Activated naive CD8-positive, alpha-beta T cell treated with anti-CD3 and anti-CD28 coated beads, Interleukin-2, amount 50 U/mL, for 24 hours (primary cell): ENCODE data around the gene CENPQ.

Source experiments
- ATAC-seq: fragments of 150-1000 bp; cut with Tn5 transposase; one replicate; pipeline ENCODE4 v1.10.0; 2021
- DNase-seq: peaks from one replicate; pipeline ENCODE4 v3.0.0; 2021
- H3K27ac Mint-ChIP-seq: one replicate; pipeline ENCODE4 v1.8.0; 2021; ENCODE audit warnings: mild to moderate bottlenecking, mixed read lengths
- H3K27me3 Mint-ChIP-seq: one replicate; pipeline ENCODE4 v1.8.0; 2021; ENCODE audit warnings: mixed read lengths
- H3K36me3 Mint-ChIP-seq: one replicate; pipeline ENCODE4 v1.8.0; 2021; ENCODE audit warnings: low read depth, mixed read lengths
- H3K4me1 Mint-ChIP-seq: one replicate; pipeline ENCODE4 v1.8.0; 2021; ENCODE audit warnings: mixed read lengths
- H3K4me3 Mint-ChIP-seq: one replicate; pipeline ENCODE4 v1.8.0; 2021; ENCODE audit warnings: mild to moderate bottlenecking, moderate library complexity, mixed read lengths
- H3K9me3 Mint-ChIP-seq: one replicate; pipeline ENCODE4 v1.8.0; 2021; ENCODE audit warnings: mixed read lengths

CENPQ gene

DNA sequence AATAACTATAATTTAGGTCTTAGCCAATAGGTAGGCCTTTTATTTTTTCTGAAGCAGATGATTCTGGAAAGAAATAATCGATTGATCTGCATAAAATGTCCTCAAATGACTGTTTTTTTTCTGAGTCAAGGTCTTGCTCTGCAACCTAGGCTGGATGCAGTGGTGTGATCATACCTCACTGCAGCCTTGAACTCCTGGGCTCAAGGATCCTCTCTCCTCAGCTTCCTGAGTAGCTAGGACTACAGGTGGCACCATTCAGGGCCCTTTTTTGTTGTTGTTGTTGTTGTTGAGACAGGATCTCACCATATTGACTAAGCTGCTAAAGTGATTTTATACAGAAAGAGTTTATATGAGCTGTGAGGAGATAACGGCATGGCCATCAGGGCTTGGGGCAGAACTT is 54.7 kb downstream of the CENPQ start:
- Mint-ChIP-seq H3K27me3 (peaks cover 11% of the 10 kb centered on the region), H3K4me1 (no peaks in the 10 kb centered on the region)
- ATAC-seq, result no peak

DNA sequence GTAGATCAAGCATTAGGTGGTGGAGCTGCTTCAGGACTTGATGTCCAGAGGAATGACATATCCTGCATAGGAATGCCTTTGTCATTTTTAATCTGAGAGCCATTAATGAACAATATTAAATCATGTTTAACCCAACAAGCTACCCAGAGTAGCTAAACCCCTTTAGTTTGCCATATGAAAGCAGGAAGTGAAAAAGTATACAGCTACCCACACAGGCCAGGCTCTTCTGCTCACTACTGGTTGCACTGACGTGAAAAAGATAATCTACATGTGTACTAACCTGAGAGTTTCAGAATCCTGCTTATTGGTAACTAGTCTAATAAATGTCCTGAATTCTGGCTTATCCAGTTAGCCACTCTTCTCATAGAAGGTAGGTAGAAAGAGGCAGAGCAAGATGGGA is 56.5 kb downstream of the CENPQ start:
- no peaks in the 10 kb centered on the region for H3K9me3 Mint-ChIP-seq
- peaks cover 2% of the 10 kb centered on the region for H3K27me3 Mint-ChIP-seq
- no peak overlapping the region for H3K27ac Mint-ChIP-seq
- no peak overlapping the region for H3K4me3 Mint-ChIP-seq
- H3K4me1 Mint-ChIP-seq, result no peaks in the 10 kb centered on the region
- DNase-seq, result no peak
- no peaks in the 10 kb centered on the region for H3K36me3 Mint-ChIP-seq
- no peak for ATAC-seq

More for the DNA sequence above, 54.7 kb downstream of the CENPQ start:
- Mint-ChIP-seq H3K9me3 (no peaks in the 10 kb centered on the region), H3K27ac (no peak overlapping the region), H3K36me3 (no peaks in the 10 kb centered on the region), H3K4me3 (no peak overlapping the region)
- no peak for DNase-seq

DNA sequence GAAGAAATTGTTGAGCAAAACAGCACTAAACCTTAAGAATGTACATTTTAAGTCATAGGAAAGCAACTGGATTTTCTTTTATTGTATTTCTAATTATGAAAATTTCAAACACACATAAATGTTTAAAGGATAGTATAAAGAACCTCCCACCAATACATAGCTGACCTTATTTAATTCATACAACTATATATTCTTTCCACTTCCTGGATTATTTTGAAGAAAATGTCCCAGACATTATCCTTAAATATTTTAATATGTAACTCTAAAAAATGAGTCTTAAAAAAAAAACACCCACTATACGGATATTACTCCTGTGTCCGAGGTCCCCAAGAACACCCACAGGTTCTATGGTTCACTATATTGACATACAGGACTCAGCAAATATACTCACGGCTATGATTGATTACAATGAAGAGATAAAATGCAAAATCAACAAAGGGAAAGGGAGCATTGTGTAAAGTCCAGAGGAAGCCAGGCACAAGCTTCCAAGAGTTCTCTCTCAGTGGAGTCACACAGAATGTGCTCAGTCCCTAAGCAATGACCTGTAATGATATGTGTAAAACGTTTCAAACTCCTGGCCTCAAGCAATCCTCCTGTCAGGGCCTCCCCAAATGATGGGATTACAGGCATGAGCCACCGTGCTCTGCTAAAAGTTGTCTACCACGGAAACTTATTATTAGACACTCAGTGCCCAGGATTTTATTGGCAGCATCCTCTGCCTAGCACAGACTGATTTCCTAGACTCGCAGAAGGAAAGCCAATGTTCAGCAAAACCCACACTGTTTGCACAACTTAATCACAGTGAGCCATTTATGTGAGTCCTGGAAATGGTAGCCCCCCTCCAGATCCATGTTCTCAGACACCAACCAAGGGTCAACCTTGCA is 59.8 kb downstream of the CENPQ start:
- H3K4me3 Mint-ChIP-seq, result no peak overlapping the region
- no peaks in the 10 kb centered on the region for H3K9me3 Mint-ChIP-seq
- no peaks in the 10 kb centered on the region for H3K36me3 Mint-ChIP-seq
- H3K4me1 Mint-ChIP-seq, result no peaks in the 10 kb centered on the region
- H3K27ac Mint-ChIP-seq, result no peak overlapping the region
- no peak for DNase-seq
- H3K27me3 Mint-ChIP-seq, result peaks cover 2% of the 10 kb centered on the region
- ATAC-seq, result no peak

DNA sequence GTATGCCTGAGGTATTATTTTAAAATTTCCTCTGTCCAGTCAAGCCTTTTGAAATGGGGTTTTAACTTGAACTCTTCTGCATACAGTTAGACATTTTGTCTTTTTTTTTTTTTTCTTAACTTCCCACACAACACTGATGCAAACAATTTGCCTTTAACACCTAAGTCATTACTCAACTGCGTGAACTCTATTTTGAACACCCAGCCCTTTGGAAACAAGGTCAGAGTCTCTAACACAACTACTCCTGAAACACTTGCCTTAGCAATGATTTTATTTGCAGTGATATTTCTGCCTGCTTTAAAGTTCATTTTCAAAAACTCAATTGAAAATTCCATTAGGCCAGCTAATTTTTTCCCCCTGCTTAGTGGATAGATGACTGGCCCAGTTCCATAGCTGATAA is 60.7 kb downstream of the CENPQ start:
- DNase-seq (no peak), ATAC-seq (no peak)
- H3K9me3 Mint-ChIP-seq, result no peaks in the 10 kb centered on the region
- no peak overlapping the region for H3K27ac Mint-ChIP-seq
- H3K4me3 Mint-ChIP-seq, result no peak overlapping the region
- peaks cover 2% of the 10 kb centered on the region for H3K27me3 Mint-ChIP-seq
- H3K4me1 Mint-ChIP-seq, result no peaks in the 10 kb centered on the region
- H3K36me3 Mint-ChIP-seq, result no peaks in the 10 kb centered on the region

DNA sequence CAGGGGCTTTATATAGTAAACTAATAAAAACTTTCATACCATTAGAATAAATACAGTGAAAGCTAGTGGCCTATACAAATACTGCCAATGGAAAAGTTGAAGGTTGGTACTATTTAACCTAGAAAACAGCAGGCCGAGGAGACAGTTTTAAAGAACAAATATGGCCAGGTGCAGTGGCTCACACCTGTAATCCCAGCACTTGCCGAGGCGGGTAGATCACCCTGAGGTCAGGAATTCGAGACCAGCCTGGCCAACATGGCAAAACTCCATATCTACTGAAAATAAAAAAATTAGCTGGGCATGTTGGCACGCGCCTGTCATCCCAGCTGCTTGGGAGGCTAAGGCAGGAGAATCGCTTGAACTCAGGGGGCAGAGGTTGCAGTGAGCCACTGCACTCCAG is 61.4 kb downstream of the CENPQ start:
- no peak overlapping the region for H3K27ac Mint-ChIP-seq
- ATAC-seq, result no peak
- H3K4me3 Mint-ChIP-seq, result no peak overlapping the region
- H3K27me3 Mint-ChIP-seq, result peaks cover 2% of the 10 kb centered on the region
- no peak for DNase-seq
- no peaks in the 10 kb centered on the region for H3K9me3 Mint-ChIP-seq
- H3K4me1 Mint-ChIP-seq, result no peaks in the 10 kb centered on the region
- H3K36me3 Mint-ChIP-seq, result no peaks in the 10 kb centered on the region

DNA sequence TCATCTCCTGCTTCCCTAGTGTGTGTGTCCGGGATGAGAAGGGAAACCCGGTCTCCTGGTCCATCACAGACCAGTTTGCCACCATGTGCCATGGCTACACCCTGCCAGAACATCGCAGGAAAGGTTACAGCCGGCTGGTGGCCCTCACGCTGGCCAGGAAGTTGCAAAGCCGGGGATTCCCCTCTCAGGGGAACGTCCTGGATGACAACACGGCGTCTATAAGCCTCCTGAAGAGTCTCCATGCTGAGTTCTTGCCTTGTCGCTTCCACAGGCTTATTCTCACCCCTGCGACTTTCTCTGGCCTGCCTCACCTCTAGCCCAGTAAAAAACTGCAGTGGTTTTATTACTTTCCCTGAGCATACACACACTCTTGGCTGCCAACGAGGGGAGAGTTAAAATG is 63.4 kb downstream of the CENPQ start:
- Mint-ChIP-seq H3K4me3 (no peak overlapping the region), H3K27me3 (peaks cover 2% of the 10 kb centered on the region), H3K27ac (no peak overlapping the region), H3K4me1 (no peaks in the 10 kb centered on the region), H3K9me3 (no peaks in the 10 kb centered on the region), H3K36me3 (no peaks in the 10 kb centered on the region)
- no peak for DNase-seq
- ATAC-seq, result no peak

DNA sequence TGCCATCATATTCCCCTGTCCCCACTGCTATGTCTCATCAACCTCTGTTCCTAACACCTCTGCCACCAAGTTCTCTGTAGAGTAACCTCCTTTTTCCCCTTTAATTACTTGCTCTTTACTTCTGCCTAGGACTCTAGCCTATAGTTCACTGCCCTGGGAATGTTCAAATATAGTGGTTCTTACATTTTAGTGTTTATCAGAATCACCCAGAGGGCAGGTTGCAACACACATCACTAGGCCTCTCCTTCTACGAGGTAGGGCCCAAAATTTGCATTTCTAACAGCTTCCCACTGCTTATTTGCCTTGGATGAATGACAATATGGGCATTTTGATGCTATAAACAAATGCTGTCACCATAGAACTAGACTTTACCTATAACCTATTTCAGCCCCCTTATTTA is 64.2 kb downstream of the CENPQ start:
- H3K27me3 Mint-ChIP-seq, result peaks cover 8% of the 10 kb centered on the region
- no peak overlapping the region for H3K4me3 Mint-ChIP-seq
- no peaks in the 10 kb centered on the region for H3K36me3 Mint-ChIP-seq
- DNase-seq (no peak), ATAC-seq (no peak)
- no peaks in the 10 kb centered on the region for H3K4me1 Mint-ChIP-seq
- no peaks in the 10 kb centered on the region for H3K9me3 Mint-ChIP-seq
- no peak overlapping the region for H3K27ac Mint-ChIP-seq

DNA sequence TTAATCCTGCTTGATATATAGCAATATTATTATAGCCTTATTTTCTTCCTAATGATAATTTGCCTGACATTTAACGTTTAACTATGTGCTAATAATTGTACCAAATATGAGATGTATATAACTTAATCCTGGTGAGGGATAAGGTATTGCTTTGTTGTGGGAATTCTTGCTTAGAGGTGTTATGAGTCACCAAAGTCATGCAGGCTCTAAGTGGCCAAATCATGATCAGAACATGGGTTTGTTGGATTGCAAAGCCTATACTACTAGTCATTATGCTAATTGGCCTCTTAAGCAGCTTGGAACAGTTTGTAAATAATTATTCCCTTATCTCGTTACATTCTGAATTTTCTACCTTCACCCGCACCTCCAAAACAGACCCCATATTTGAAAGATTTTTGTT is 65.4 kb downstream of the CENPQ start:
- Mint-ChIP-seq H3K36me3 (no peaks in the 10 kb centered on the region), H3K27ac (no peak overlapping the region), H3K9me3 (no peaks in the 10 kb centered on the region), H3K4me1 (no peaks in the 10 kb centered on the region), H3K4me3 (no peak overlapping the region), H3K27me3 (peaks cover 9% of the 10 kb centered on the region)
- no peak for ATAC-seq
- DNase-seq, result no peak

DNA sequence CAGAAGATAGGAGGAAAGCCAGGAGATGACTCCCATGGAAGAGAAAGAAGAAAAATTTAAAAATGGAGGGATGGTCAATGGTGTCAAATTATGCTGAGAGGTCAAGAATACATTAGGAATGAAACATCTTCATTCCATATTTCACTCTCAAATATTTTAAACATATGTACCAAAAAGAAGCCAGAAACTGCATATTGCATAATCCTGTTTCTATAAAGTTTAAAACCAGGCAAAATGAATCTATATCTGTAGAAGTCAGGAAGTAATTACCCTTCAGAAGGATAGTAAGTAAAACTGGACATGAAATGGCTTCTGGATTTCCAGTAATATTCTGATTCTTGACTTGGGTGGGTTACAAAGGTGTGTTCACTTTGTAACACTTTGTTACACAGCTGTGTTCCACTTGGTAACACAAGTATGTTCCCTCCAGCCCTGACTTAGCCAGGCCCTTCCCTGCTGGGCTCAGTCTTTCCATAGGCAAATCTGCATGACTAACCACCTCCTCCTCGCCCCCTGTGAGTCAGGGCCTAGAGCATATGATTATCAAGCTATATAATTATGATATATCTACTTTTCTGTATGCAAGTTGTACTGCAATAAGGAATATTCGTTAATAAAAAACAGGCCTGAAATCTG is 67.1 kb downstream of the CENPQ start:
- ATAC-seq (peak; percentile 66), DNase-seq (no peak)
- Mint-ChIP-seq H3K36me3 (no peaks in the 10 kb centered on the region), H3K27ac (no peak overlapping the region), H3K4me1 (no peaks in the 10 kb centered on the region), H3K9me3 (no peaks in the 10 kb centered on the region), H3K27me3 (peaks cover 9% of the 10 kb centered on the region), H3K4me3 (no peak overlapping the region)

DNA sequence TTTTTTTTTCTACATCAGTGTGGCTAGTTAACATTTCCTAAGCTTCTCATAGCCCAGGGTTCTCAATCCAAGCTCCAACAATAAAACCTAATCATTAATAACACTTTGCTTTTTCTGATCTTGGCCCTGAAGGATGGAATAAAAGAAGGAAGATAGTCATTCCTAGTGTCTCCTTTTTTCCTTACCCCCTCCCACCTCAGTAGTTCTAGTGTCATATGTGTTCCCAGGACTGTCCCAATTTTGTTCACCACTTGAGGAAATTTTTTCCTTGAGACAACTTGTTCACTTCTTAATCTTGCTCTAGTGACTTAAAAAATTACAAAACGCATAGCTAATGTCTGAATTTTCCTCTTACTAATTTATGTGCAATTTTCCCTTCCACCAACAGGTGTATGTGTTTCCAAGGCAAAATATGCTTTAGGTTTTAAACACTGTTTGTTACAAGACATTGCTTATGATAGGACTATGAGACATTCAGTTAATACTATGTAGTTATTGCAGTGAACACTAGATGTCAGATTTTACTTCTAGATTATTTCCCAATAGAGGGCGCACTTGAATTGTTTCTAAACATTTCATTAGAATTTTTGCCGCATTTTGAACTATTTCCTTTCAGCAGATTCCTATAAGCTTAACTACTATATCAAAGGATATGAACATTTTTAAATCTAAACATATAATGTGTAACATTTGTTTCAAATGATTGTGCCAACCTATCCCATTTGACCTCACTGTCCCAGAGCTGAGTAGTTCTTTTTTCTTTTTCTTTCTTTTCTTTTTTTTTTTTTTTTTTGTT is 68.8 kb downstream of the CENPQ start:
- ATAC-seq (peak; percentile 49), DNase-seq (no peak)
- Mint-ChIP-seq H3K27me3 (peaks cover 11% of the 10 kb centered on the region), H3K27ac (no peak overlapping the region), H3K4me3 (no peak overlapping the region), H3K9me3 (no peaks in the 10 kb centered on the region), H3K4me1 (no peaks in the 10 kb centered on the region), H3K36me3 (no peaks in the 10 kb centered on the region)

DNA sequence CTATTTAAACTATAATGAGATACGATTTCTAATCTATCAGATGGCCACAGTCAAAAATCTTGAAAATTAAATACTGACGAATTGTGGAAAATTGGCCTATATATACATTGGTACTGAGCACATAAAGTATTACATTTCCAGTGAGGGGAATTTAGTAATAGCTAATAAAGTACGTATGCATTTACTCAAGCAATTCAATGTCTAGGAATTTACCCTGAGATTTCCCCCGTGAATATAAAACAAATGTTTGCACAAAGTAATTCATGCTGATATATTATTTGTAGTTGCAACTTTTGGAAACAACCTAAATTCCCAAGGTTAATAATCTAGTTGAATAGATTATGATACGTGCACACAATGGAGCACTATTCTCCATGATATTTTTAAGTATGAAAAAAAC is 72.6 kb downstream of the CENPQ start:
- no peak overlapping the region for H3K4me3 Mint-ChIP-seq
- no peak overlapping the region for H3K27ac Mint-ChIP-seq
- ATAC-seq (no peak), DNase-seq (no peak)
- H3K4me1 Mint-ChIP-seq, result no peaks in the 10 kb centered on the region
- peaks cover 9% of the 10 kb centered on the region for H3K27me3 Mint-ChIP-seq
- no peaks in the 10 kb centered on the region for H3K36me3 Mint-ChIP-seq
- no peaks in the 10 kb centered on the region for H3K9me3 Mint-ChIP-seq

DNA sequence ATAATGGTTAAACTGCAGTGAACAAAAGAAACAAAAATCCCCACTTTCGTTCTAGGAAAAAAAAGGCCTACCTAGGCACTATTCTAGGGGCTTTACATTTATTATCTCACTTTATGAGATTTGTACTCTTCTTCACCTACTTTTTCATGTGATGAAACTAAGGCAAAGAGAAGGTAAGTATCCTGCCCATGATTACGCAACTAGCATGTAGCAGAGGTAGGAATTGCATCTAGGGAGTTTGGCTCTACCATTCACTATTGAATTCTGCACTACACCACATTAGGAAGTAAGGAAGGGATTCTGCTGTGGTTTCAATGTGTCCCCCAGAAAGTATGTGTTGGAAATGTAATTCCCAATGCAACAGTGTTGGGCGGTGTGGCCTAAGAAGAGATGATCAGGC is 75.9 kb downstream of the CENPQ start:
- H3K9me3 Mint-ChIP-seq, result no peaks in the 10 kb centered on the region
- ATAC-seq, result no peak
- H3K36me3 Mint-ChIP-seq, result no peaks in the 10 kb centered on the region

DNA sequence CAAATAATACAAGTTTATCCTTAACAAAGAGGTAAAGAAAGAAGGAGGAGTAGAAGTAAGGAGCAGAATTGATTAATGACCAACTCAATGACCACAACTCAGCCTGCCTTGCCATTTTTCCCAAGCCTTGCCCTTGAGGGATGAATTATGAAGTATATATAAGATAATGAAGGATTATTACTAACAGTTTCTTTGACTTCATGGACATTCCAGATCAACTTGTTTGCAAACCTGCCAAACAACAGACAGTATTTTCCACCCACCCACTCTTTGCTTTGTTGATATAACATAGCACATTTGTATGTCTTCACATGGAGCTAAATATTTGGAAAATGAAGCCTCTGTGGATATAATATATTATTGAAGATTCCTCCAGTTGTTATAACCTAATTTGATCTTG is 77.4 kb downstream of the CENPQ start:
- peaks cover 2% of the 10 kb centered on the region for H3K27me3 Mint-ChIP-seq
- H3K27ac Mint-ChIP-seq, result no peak overlapping the region
- no peak overlapping the region for H3K4me3 Mint-ChIP-seq
- ATAC-seq, result no peak
- H3K9me3 Mint-ChIP-seq, result no peaks in the 10 kb centered on the region
- DNase-seq, result no peak
- H3K36me3 Mint-ChIP-seq, result no peaks in the 10 kb centered on the region
- no peaks in the 10 kb centered on the region for H3K4me1 Mint-ChIP-seq

More for the DNA sequence above, 75.9 kb downstream of the CENPQ start:
- Mint-ChIP-seq H3K27me3 (peaks cover 2% of the 10 kb centered on the region), H3K27ac (no peak overlapping the region), H3K4me1 (no peaks in the 10 kb centered on the region), H3K4me3 (no peak overlapping the region)
- no peak for DNase-seq

DNA sequence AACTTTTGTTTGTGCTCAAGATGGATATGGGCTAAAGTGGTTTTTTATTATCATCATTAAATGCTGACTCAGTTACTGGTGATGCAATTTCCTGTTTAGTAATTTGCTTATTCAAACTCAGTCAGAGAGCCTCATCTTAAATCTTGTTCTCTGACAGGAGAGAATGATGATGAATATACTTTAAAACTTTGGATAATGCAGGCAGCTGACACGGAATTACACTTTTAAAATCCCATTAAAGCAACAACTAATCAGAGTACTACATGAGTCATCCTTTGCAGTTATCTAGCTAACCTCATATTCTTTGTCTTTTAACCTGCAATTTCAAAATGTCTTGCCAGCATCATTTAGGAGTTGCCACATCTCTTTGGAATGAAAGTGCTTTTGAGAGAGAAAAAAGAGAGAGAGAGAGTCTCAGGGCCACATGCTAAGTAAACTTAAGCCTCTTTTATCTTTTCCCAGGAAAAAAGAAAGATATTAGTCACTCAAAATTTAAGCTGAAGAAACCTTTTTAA is 78.1 kb downstream of the CENPQ start:
- ATAC-seq (no peak), DNase-seq (no peak)
- Mint-ChIP-seq H3K4me3 (no peak overlapping the region), H3K27me3 (peaks cover 2% of the 10 kb centered on the region), H3K27ac (no peak overlapping the region), H3K9me3 (no peaks in the 10 kb centered on the region), H3K36me3 (no peaks in the 10 kb centered on the region), H3K4me1 (no peaks in the 10 kb centered on the region)

DNA sequence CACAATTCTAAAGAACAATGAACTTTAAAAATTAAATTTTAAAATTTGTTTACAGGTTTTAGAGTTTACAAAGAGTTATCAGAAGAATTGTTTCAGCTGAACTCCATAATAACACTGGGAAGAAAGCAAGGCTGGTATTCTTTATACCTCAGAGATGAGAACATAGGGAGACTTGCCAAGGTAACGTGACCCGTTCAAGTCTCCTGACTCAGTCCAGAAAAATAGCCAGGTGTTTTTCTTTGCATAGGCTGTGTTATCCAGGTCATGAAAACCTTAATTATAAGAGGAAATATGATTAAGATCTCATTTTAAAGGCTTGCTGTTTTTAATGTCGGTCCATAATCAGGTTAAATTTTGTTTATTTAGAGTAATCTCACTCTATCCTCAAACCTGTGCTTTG is 78.8 kb downstream of the CENPQ start:
- no peaks in the 10 kb centered on the region for H3K4me1 Mint-ChIP-seq
- H3K4me3 Mint-ChIP-seq, result no peak overlapping the region
- no peaks in the 10 kb centered on the region for H3K36me3 Mint-ChIP-seq
- no peak for ATAC-seq
- no peaks in the 10 kb centered on the region for H3K9me3 Mint-ChIP-seq
- H3K27ac Mint-ChIP-seq, result no peak overlapping the region
- no peak for DNase-seq
- H3K27me3 Mint-ChIP-seq, result no peaks in the 10 kb centered on the region
